GM10847 (cell line): ENCODE results near the gene TNS1.

Experiments used
- POLR2A ChIP-seq: IDR thresholded peaks from 2 replicates; pipeline ENCODE4 v1.6.1; 2011; ENCODE audit not compliant: insufficient read length; ENCODE audit errors: extremely low read depth

The TNS1 gene

GRCh38 chr2:217906798-217907197 is 96.0 kb downstream of the TNS1 start:
- TF ChIP-seq POLR2A: no peak

- TF ChIP-seq POLR2A: no peak
These were observed 96.9 kb downstream of the TNS1 start for GRCh38 chr2:217905896-217906295.

GRCh38 chr2:217905395-217905794 is 97.4 kb downstream of the TNS1 start:
- TF ChIP-seq POLR2A: no peak

GRCh38 chr2:217904614-217904965 is 98.2 kb downstream of the TNS1 start:
- TF ChIP-seq POLR2A: no peak

- TF ChIP-seq POLR2A: no peak
These were observed 98.8 kb downstream of the TNS1 start for GRCh38 chr2:217903859-217904613.

GRCh38 chr2:217903142-217903858 is 99.5 kb downstream of the TNS1 start:
- no peak for TF ChIP-seq POLR2A

- TF ChIP-seq POLR2A: no peak
These were observed 100.2 kb downstream of the TNS1 start for GRCh38 chr2:217902379-217903141.

GRCh38 chr2:217901835-217902378 is 100.9 kb downstream of the TNS1 start:
- no peak for TF ChIP-seq POLR2A

GRCh38 chr2:217901400-217901799 is 101.4 kb downstream of the TNS1 start:
- TF ChIP-seq POLR2A: no peak

GRCh38 chr2:217900780-217901360 is 101.9 kb downstream of the TNS1 start:
- no peak for TF ChIP-seq POLR2A

- no peak for TF ChIP-seq POLR2A
These were observed 102.6 kb downstream of the TNS1 start for GRCh38 chr2:217900010-217900779.

GRCh38 chr2:217899231-217900009 is 103.4 kb downstream of the TNS1 start:
- TF ChIP-seq POLR2A: no peak

- no peak for TF ChIP-seq POLR2A
These were observed 104.7 kb downstream of the TNS1 start for GRCh38 chr2:217897816-217898806.
